K562 (cell line): Measurements from ENCODE around the gene PRPSAP2. TPM values are rescaled to one million over a fixed set of nuclear protein-coding genes. Genes with fewer than 3 reads are reported as not detected.

Source experiments
- ARID3A ChIP-seq: IDR thresholded peaks from 2 replicates; pipeline ENCODE4 v1.6.1; 2012; ENCODE audit warnings: low read depth, low read length, improper control_type of control experiment, borderline replicate concordance
- BRD4 ChIP-seq: fragments of 200-600 bp; sonication (generic); IDR thresholded peaks from 2 replicates; pipeline ENCODE4 v1.6.1; 2017; ENCODE audit warnings: inconsistent platforms
- CHD2 ChIP-seq: IDR thresholded peaks from 2 replicates; pipeline ENCODE4 v1.6.1; 2011; ENCODE audit warnings: low read depth, low read length
- CXXC5 ChIP-seq: fragments of 250-450 bp; sonication (Bioruptor Pico); IDR thresholded peaks from 2 replicates; pipeline ENCODE4 v1.8.0; 2022; ENCODE audit warnings: inconsistent platforms, mild to moderate bottlenecking, moderate library complexity
- FOS ChIP-seq: IDR thresholded peaks from 3 replicates; pipeline ENCODE4 v1.6.1; 2011; ENCODE audit not compliant: insufficient read length; ENCODE audit errors: extremely low read depth
- KDM5B ChIP-seq: fragments of 200-600 bp; sonication (generic); IDR thresholded peaks from 2 replicates; pipeline ENCODE4 v1.6.1; 2012; ENCODE audit warnings: low read depth, mild to moderate bottlenecking, moderate library complexity, low read length, control low read depth, inconsistent platforms; ENCODE audit not compliant: insufficient replicate concordance
- MGA ChIP-seq: fragments of 450-650 bp; IDR thresholded peaks from 2 replicates; pipeline ENCODE4 v1.6.1; 2016; ENCODE audit warnings: mild to moderate bottlenecking, moderate library complexity
- POLR2AphosphoS5 ChIP-seq: IDR thresholded peaks from 2 replicates; pipeline ENCODE4 v1.6.1; 2011; ENCODE audit warnings: mild to moderate bottlenecking, low read depth, low read length, moderate library complexity; ENCODE audit not compliant: control insufficient read depth, insufficient read depth
- RAD51 ChIP-seq: fragments of 450-650 bp; IDR thresholded peaks from 2 replicates; pipeline ENCODE4 v1.7.1; 2016; ENCODE audit warnings: low read depth, mild to moderate bottlenecking, borderline replicate concordance
- RBFOX2 ChIP-seq: fragments of 200-400 bp; formaldehyde crosslinking; IDR thresholded peaks from 2 replicates; pipeline ENCODE4 v1.6.1; 2017; ENCODE audit warnings: low read depth, mild to moderate bottlenecking, low read length, moderate library complexity
- RFX5 ChIP-seq: IDR thresholded peaks from 2 replicates; pipeline ENCODE4 v1.6.1; 2011; ENCODE audit warnings: low read depth, mild to moderate bottlenecking, improper control_type of control experiment, low read length
- ZNF561 ChIP-seq: fragments of 450-650 bp; formaldehyde crosslinking; conservative IDR thresholded peaks from 2 replicates; pipeline ENCODE4 v1.4.0; 2020; ENCODE audit warnings: mild to moderate bottlenecking, moderate library complexity
- polyA plus RNA-seq, 8 experiments: library from polyadenylated mRNA; depleted of rRNA in 4 of 8; stranded (reverse) in 5 of 8; unstranded in 3 of 8; fragments of >200 nt; fragmentation: Nextera tagmentation in 2 of 8; fragmentation: Illumina TruSeq in 1 of 8; extraction: Ambion mirVana in 2 of 8; extraction: Trizol in 1 of 8; gene quantifications; 2 replicates each; pipeline versions ENCODE4 v1.2.1 to v1.2.3, GENCODE V29; 2011 to 2014; ENCODE audit warnings: inconsistent platforms in 1 of 8, missing spikeins in 1 of 8
- total RNA-seq, 7 experiments: library from RNA; depleted of rRNA in 6 of 7; stranded (reverse); fragments of >200 nt in 6 of 7; fragmentation: Illumina TruSeq in 2 of 7; extraction: Trizol in 2 of 7; gene quantifications; 2 replicates each; pipeline versions ENCODE4 v1.2.1 to v1.2.3, GENCODE V29; 2011 to 2021; ENCODE audit warnings: low replicate concordance in 1 of 7

The PRPSAP2 gene
- total and polyA plus RNA-seq, 9 of the 15 experiments (the other 6 are each of a cell fraction or from before 2014, with no cell fraction given): 15.5 to 56.7 (median 35.7) TPM

GRCh38 chr17:18855831-18856569, 1.9 kb upstream of the PRPSAP2 start (continued):
- peak; percentile 69 for TF ChIP-seq MGA
- TF ChIP-seq FOS: peak; percentile 76
- no peak for TF ChIP-seq ARID3A
- TF ChIP-seq RAD51: peak; percentile 95
- peak; percentile 63; the same call in 1 of the 2 replicates for TF ChIP-seq RFX5
- TF ChIP-seq ZNF561 (CRISPR knock-in tag): no peak
- TF ChIP-seq CXXC5 (CRISPR knock-in tag): peak; percentile 62
- peak; percentile 80 for TF ChIP-seq KDM5B
- TF ChIP-seq BRD4: no peak
- TF ChIP-seq CHD2: peak; percentile 32; the same call in 1 of the 2 replicates
- TF ChIP-seq RBFOX2: peak; percentile 48
- TF ChIP-seq POLR2AphosphoS5: 0 out of 2 replicates have a peak, but pooled peaks have one; percentile 48
